RWPE2 (cell line): Measurements from ENCODE around the gene SAMD14.

ENCODE experiments used
- ATAC-seq: fragments of 200-7000 bp; cut with Tn5 transposase; 3 replicates; pipeline ENCODE4 v1.9.1; 2021; ENCODE audit warnings: low read depth
- DNase-seq: peaks from one replicate; pipeline ENCODE4 v3.0.0-alpha.2; 2020; ENCODE audit warnings: low spot score
- H3K27ac ChIP-seq: fragments of 450-650 bp; 2 replicates; pipeline ENCODE4 v1.5.1; 2017; ENCODE audit warnings: mild to moderate bottlenecking; ENCODE audit not compliant: poor library complexity, severe bottlenecking
- H3K27me3 ChIP-seq: fragments of 250-450 bp; sonication (Bioruptor Pico); 2 replicates; pipeline ENCODE4 v1.5.1; 2021; ENCODE audit warnings: mild to moderate bottlenecking, moderate library complexity; ENCODE audit not compliant: insufficient read depth, poor library complexity, severe bottlenecking
- H3K36me3 ChIP-seq: fragments of 250-450 bp; sonication (Bioruptor Pico); 2 replicates; pipeline ENCODE4 v1.5.1; 2020; ENCODE audit warnings: low read depth, mild to moderate bottlenecking, moderate library complexity
- H3K4me1 ChIP-seq: fragments of 250-450 bp; sonication (Bioruptor Pico); 2 replicates; pipeline ENCODE4 v1.5.1; 2021; ENCODE audit warnings: mild to moderate bottlenecking, moderate library complexity; ENCODE audit not compliant: insufficient read depth, poor library complexity, severe bottlenecking
- H3K4me3 ChIP-seq: fragments of 250-450 bp; sonication (Bioruptor Pico); 2 replicates; pipeline ENCODE4 v1.5.1; 2021; ENCODE audit warnings: mild to moderate bottlenecking, moderate library complexity; ENCODE audit not compliant: severe bottlenecking
- H3K9me3 ChIP-seq: fragments of 250-450 bp; sonication (Bioruptor Pico); 2 replicates; pipeline ENCODE4 v1.5.1; 2021; ENCODE audit warnings: mild to moderate bottlenecking, moderate library complexity; ENCODE audit not compliant: severe bottlenecking
- TF ChIP-seq, protein P1 (sequence below): fragments of 450-650 bp; IDR thresholded peaks from one replicate; pipeline ENCODE4 v1.5.1; 2017; ENCODE audit warnings: mild to moderate bottlenecking, moderate library complexity; ENCODE audit not compliant: poor library complexity, severe bottlenecking

SAMD14 gene

DNA sequence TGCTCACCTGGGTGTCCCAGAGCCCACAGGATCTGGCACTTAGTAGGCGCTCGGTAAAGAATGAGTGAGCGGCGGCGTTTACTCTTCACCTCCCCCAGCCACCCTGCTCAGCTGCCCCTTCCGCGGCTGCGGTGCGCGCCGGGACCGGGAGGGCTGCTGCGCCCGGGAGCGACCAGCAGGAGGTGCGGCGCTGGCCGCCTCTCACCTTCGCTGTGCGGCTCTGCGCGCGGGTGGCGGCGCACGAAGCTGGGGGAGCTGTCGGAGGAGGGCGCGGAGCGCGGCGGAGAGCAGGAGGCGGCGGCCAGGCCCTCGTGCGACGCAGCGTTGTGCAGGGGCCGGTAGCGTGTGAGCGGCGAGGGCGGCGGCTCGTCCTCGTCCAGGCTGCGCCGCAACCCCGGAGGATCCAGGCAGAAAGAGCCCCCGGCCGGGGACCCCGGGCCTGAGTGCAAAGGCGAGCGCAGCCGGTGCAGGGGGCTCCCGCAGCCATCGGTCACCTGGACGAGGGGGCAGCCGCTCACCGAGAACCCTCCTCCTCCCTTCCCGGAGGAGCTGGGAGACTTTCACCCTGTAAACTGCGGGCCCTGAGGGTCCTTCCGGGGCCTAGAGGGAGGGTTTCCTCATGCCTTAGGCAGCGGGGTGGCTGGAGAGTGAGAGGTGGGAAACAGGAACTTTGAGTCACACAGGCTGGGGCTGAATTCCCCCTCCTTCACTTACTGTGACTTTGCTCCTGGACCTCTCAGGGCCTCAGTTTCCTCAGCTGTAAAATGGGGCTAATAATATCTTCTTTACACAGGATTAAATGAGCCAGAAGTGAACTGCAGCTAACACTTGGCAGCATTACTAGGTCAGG is 12.5 kb downstream of the SAMD14 start:
- ATAC-seq: peak; percentile 85
- no peak for DNase-seq
- Histone ChIP-seq H3K27ac (no peak overlapping the region), H3K9me3 (no peaks in the 10 kb centered on the region), H3K4me1 (no peaks in the 10 kb centered on the region), H3K27me3 (peaks cover 11% of the 10 kb centered on the region), H3K36me3 (no peaks in the 10 kb centered on the region), H3K4me3 (no peak overlapping the region)
- TF ChIP-seq, protein P1, sequence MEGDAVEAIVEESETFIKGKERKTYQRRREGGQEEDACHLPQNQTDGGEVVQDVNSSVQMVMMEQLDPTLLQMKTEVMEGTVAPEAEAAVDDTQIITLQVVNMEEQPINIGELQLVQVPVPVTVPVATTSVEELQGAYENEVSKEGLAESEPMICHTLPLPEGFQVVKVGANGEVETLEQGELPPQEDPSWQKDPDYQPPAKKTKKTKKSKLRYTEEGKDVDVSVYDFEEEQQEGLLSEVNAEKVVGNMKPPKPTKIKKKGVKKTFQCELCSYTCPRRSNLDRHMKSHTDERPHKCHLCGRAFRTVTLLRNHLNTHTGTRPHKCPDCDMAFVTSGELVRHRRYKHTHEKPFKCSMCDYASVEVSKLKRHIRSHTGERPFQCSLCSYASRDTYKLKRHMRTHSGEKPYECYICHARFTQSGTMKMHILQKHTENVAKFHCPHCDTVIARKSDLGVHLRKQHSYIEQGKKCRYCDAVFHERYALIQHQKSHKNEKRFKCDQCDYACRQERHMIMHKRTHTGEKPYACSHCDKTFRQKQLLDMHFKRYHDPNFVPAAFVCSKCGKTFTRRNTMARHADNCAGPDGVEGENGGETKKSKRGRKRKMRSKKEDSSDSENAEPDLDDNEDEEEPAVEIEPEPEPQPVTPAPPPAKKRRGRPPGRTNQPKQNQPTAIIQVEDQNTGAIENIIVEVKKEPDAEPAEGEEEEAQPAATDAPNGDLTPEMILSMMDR: peak; percentile 70

DNA sequence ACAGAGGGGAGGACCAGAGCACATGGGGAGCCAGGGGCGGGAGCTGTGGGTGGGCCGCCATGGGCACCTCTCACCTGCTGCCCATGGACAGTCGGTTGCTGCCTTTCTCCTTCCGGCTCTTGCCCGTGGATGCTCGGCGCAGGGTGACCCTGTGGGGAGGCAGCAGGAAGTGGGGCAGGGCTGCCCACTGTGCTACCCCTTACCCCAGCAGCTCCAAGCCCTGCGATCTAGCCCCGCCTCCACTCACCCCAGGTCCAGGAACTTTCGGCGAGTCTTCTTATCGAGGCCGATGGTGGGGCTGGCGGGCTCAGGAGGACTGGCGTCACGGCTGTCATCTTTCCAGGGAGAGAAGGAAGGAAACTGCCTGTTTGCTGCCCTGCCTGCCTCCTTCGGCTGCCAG is 14.2 kb downstream of the SAMD14 start:
- Histone ChIP-seq H3K4me1 (no peaks in the 10 kb centered on the region), H3K4me3 (no peak overlapping the region), H3K9me3 (no peaks in the 10 kb centered on the region), H3K27me3 (peaks cover 11% of the 10 kb centered on the region), H3K27ac (no peak overlapping the region), H3K36me3 (no peaks in the 10 kb centered on the region)
- ATAC-seq (no peak), DNase-seq (no peak)
- TF ChIP-seq, protein P1: no peak

DNA sequence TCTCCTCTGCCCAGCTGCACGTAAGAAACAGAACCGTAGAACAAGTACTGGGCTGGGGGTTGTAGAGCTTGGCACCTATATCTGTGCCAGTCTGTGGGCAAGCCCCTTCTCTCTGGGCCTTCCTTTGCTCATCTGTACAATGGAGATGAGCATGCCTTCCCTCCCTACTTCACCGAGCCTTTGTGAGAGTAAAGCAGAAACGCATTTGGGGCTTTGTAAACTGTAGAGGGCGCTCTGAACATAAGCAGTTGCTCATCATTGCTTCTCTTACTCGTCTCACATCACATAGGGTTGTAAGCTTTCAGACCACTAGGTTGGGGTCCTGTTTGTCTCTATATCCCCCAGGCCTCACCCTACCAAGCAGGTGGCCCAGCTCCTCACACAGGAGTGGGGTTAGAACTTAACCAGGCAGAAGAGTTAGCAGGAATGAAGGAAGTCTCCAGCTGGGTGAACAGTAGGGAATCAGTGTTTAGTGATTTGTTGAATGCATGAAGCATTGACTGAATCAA is 15.1 kb downstream of the SAMD14 start:
- TF ChIP-seq, protein P1: peak; percentile 52
- no peaks in the 10 kb centered on the region for H3K9me3 ChIP-seq
- no peak overlapping the region for H3K4me3 ChIP-seq
- no peaks in the 10 kb centered on the region for H3K4me1 ChIP-seq
- DNase-seq (no peak), ATAC-seq (no peak)
- H3K27ac ChIP-seq: no peak overlapping the region
- H3K36me3 ChIP-seq: no peaks in the 10 kb centered on the region
- H3K27me3 ChIP-seq: peaks cover 11% of the 10 kb centered on the region

DNA sequence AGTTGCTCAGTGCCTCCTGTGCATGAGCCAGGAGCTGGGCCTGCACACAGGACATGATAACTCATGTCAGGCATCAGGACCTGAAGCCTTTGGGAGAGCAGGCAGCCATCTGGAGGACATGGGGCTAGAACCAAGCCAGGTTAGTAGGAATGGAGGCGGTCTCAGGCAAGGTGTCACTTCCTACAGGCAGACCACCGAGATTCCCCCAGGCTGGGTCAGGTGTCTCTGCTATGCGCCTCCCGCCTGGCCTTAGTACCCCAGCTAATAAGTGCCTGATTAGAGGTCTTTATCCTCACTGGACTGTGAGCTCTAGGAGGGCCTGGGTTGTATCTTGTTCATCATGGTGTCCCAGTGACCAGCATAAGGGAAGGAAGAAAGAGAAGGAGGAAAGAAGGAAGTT is 15.6 kb downstream of the SAMD14 start:
- H3K27me3 ChIP-seq: peaks cover 11% of the 10 kb centered on the region
- ATAC-seq: no peak
- TF ChIP-seq, protein P1: no peak
- H3K36me3 ChIP-seq: no peaks in the 10 kb centered on the region
- DNase-seq: no peak
- H3K4me1 ChIP-seq: no peaks in the 10 kb centered on the region
- no peak overlapping the region for H3K4me3 ChIP-seq
- H3K27ac ChIP-seq: no peak overlapping the region
- no peaks in the 10 kb centered on the region for H3K9me3 ChIP-seq
